KOPT-K1 (cell line): ENCODE results near the gene KLC4.
"Not testable (repeated sequence)": the region's sequence is repeated elsewhere in the genome, so short reads cannot be mapped to it uniquely, and the experiment has no call there.

Experiments used
- H3K27ac ChIP-seq: fragments of 200-600 bp; sonication (generic); 2 replicates; pipeline ENCODE4 v1.5.1; 2016; ENCODE audit warnings: antibody characterized with exemption, mild to moderate bottlenecking, low read depth, low read length; ENCODE audit not compliant: poor library complexity, severe bottlenecking
- H3K36me3 ChIP-seq: fragments of 200-600 bp; sonication (generic); 2 replicates; pipeline ENCODE4 v1.5.1; 2017; ENCODE audit warnings: antibody characterized with exemption, mild to moderate bottlenecking, low read length, moderate library complexity; ENCODE audit not compliant: insufficient read depth
- H3K9me3 ChIP-seq: fragments of 200-600 bp; sonication (generic); 2 replicates; pipeline ENCODE4 v1.5.1; 2017; ENCODE audit warnings: antibody characterized with exemption, low read length, mild to moderate bottlenecking; ENCODE audit not compliant: insufficient read depth, poor library complexity, severe bottlenecking

The KLC4 gene

DNA sequence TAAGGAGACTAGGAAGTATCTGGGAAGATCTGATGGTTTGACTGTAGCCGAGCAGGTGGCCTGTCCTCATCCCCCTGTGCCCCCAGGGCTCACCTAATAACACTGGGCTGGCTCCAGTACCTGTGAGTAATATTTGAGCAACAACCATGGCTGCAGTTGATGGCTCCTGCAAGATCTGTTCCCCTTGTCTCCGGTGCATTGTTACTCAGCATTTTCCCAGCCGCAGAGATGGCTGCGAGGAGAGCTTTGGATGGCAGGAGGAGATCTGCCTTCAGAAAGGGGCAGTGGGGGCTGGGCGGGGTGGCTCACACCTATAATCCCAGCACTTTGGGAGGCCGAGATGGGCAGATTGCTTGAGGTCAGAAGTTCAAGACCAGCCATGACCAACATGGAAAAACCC, 55.9 kb downstream of the KLC4 start:
- no peaks in the 10 kb centered on the region for H3K9me3 ChIP-seq
- H3K36me3 ChIP-seq: no peaks in the 10 kb centered on the region
- no peak overlapping the region for H3K27ac ChIP-seq

DNA sequence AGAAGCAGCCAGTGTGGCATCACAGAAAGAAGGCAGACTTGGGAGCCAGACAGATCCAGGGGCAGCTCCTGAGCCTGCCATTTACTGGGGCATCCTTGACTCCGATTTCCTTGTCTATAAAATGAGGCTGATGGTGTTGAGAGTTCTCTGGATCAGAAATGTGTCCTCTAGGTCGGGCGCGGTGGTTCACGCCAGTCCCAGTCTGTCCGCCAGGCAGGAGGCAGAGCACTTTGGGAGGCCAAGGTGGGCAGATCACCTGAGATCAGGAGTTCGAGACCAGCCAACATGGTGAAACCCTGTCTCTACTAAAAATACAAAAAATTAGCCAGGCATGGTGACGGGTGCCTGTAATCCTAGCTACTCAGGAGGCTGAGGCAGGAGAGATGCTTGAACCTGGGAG, 58.0 kb downstream of the KLC4 start:
- H3K36me3 ChIP-seq, H3K27ac ChIP-seq, H3K9me3 ChIP-seq: not testable (repeated sequence)

DNA sequence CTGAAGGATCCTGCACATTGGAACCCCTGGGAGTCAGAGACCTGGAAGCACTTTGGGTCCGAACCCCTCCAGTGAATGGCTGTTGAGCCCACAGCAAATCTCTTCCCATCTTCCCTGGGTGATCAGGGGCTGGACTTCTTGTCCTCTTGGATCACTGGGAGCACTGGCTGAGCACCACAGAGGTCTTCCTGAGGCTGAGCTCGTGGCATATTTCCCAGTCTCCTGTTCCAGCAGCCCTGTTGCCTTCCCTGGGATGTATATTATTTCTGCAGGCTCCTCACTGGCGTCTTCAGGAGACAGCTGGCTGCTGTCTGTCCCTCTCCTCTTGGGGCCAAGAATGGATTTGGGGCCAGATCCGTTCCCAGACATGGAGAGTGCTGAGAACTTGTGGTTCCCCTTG, 60.1 kb downstream of the KLC4 start:
- no peak overlapping the region for H3K27ac ChIP-seq
- no peaks in the 10 kb centered on the region for H3K36me3 ChIP-seq
- H3K9me3 ChIP-seq: no peaks in the 10 kb centered on the region

DNA sequence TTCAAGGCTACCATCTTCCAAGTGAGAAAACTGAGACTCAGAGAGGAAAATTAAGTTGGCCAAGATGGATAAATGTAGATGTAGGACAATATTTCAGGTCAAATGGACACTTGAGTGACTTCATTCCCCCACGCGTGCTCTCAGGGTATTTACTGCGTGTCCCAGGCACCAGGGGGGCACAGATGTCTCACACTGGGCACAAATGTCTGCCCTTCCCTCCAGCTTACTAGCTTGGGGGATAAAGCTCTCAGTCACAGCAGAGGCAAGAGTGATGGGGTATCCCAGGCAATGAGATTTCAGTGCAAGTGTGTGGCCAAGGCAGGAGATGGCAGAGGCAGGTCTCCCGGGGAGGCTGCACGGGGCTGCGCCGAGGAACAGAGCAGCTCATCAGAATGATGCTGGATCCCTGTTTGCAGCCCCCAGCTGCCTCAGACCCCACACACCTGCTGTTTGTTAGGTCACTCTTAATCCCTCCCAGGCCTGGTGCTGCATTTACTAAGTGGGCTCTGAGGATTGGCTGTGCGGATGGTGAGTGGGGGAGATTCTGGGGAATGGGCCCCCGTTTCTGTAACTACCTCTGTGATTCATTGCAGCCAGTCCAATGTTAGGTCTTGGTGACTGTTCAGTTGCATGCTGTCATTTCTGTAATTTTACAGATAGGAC, 60.8 kb downstream of the KLC4 start:
- Histone ChIP-seq H3K9me3 (no peaks in the 10 kb centered on the region), H3K36me3 (no peaks in the 10 kb centered on the region), H3K27ac (no peak overlapping the region)

DNA sequence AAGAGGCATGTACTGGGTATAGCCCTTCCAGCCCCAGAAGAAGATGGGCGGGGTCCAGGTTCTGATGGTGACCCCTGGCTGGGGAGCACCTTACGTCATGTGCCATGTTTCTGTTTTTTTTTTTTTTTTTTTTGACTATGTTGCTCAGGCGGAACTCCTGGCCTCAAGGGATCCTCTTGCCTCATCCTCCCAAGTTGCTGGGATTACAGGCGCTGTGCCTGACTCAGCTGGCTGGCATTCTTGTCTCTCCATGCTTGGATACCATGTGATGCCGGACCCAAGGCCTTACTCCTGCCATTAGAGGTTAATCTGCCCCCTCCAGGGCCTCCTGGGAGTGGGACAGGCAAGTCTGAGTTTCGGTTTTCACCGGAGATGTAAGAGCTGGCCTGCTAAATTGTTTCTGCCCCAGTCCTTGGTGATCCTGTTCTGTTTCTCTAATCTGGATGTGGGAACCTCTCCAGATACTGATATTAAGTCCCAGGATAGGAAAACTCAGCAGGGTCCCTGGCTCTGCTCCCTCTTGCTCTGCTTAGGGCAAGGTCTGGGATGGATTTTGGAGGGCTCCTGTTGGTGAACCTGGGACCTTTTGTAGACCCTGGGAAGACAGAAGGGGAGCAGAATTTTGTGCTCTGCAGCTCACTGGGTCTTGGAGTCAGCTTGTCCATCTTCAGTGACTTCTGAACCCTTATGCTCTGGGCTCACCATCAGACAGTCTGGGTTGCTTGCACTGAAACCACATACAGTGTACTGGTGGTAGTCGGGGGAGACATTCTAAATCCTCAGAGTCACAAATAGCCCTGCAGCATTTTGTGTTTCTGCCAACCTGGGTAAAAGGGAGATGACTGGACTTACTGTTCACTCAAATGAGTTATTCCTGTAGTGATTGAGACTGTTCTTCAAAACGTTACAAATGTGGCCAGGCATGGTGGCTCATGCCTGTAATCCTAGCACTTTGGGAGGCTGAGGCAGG, 61.8 kb downstream of the KLC4 start:
- no peak overlapping the region for H3K27ac ChIP-seq
- no peaks in the 10 kb centered on the region for H3K36me3 ChIP-seq
- no peaks in the 10 kb centered on the region for H3K9me3 ChIP-seq

DNA sequence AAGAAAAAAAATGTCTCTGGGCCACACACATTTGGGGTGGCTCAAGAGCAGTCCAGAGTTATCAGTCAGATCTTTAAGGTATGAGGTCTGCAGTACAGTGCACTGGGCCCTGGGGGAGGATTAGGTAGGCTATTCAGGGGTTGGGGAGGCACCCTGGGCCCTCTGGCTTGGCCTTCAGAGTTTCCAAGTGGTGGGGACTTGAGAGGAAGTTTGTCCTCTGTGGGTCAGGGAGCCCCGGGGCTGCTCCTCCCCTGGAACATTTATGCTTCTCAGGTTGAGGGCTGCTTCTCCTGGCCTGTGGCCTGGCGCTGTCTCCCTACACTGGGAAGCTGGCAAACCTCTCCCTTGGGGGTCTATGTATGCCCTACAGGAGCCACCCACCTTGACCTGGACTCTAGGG, 62.7 kb downstream of the KLC4 start:
- no peaks in the 10 kb centered on the region for H3K9me3 ChIP-seq
- H3K36me3 ChIP-seq: no peaks in the 10 kb centered on the region
- no peak overlapping the region for H3K27ac ChIP-seq

DNA sequence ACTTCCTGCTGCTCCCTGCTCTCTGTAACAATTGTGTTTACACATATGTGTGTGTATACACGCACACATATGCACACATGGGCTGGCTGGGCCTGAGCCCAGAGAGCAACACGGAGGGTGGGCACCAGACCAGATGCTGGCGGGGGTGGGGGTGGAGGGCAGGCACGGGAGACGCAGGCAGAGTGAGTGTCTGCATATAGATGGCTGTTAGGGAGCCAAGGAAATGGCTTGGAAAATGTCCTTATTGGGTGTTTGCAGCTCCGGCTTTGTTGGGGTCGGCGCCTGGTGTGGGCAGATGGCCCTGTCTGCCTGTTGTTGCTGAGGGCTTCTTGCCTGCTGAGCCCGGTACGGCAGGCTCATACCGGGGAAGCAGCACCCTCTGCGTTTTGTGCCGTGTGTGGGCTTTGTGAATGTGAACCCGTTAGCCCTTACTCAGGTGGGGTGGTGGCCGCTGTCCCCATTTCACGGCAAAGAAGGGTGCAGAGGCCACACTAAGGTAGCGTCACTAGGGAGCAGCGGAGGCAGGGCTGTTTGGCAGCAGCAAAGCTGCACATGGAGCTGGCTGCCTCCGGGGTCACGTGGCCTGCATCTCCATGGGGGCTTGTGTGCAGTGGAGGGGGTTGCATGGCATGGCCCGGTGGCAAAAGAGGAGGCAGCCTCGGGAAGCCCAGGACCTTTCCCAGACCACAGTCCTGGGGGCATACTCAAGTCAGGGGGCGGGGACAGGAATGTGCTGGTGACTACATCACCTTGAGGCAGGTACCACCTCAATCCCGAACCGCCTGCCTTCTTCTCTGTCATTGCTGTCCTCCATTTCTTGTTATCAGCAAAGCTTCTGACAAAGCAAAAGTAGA, 64.3 kb downstream of the KLC4 start:
- Histone ChIP-seq H3K36me3 (no peaks in the 10 kb centered on the region), H3K27ac (no peak overlapping the region), H3K9me3 (no peaks in the 10 kb centered on the region)

DNA sequence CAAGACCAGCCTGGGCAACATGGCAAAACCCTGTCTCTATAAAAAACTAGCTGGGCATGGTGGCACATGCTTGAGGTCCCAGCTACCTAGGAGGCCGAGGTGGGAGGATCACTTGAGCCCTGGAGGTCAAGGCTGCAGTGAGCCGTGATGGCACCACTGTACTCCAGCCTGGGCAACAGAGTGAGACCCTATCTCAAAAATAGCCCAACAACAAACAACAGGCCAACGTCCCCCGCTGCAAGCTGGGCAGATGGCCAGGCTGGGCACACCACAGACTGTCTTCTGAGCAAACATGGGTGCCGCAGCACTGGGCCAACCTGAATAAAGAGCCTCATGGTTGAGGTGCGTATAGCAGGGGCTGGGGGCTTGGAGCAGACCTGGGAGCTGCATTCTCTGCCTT, 65.0 kb downstream of the KLC4 start:
- Histone ChIP-seq H3K36me3 (no peaks in the 10 kb centered on the region), H3K9me3 (no peaks in the 10 kb centered on the region), H3K27ac (no peak overlapping the region)
